H1 (cell line): ENCODE results near the gene ATG2B. TPM values are rescaled to one million over a fixed set of nuclear protein-coding genes. Genes with fewer than 3 reads are reported as not detected.

Experiments
- CTCF ChIA-PET: fragments of 300-600 bp; sonication (Branson Sonifier 250); formaldehyde crosslinking; loops from one replicate; lab custom pipeline; 2021; ENCODE audit not compliant: partially characterized antibody; lab: Charles Lee
- POLR2A ChIA-PET: fragments of 300-600 bp; sonication (Branson Sonifier 250); formaldehyde crosslinking; loops from one replicate; lab custom pipeline; 2021; ENCODE audit warnings: inconsistent platforms; ENCODE audit not compliant: partially characterized antibody; lab: Charles Lee
- DNase-seq, 2 experiments: peaks; one replicate each; pipeline versions ENCODE4 v3.0.0 to v3.0.0-alpha.2; 2010 to 2022; ENCODE audit warnings: low spot score in 2 of 2, low read depth in 1 of 2, mixed read lengths in 1 of 2
- FAIRE-seq: peaks from 2 replicates; lab custom pipeline; 2011; peaks lifted over from hg19 to GRCh38; lab: Jason Lieb, UNC
- H2AFZ ChIP-seq: 2 replicates; pipeline ENCODE4 v1.8.1; 2012; ENCODE audit warnings: low read length, inconsistent platforms
- H2AK5ac ChIP-seq: 2 replicates; pipeline ENCODE4 v1.6.1; 2013; ENCODE audit warnings: low read depth, low read length
- H2BK120ac ChIP-seq: replicated peaks from 2 replicates; pipeline ENCODE3; 2013; ENCODE audit warnings: low read depth, low read length, inconsistent platforms
- H2BK12ac ChIP-seq: 2 replicates; pipeline ENCODE4 v1.6.1; 2013; ENCODE audit warnings: low read depth, low read length
- H2BK15ac ChIP-seq: 2 replicates; pipeline ENCODE4 v1.6.1; 2013; ENCODE audit warnings: low read length
- H2BK20ac ChIP-seq: 2 replicates; pipeline ENCODE4 v1.6.1; 2013; ENCODE audit warnings: low read length
- H2BK5ac ChIP-seq: 2 replicates; pipeline ENCODE4 v1.6.1; 2013; ENCODE audit warnings: low read depth, low read length
- H3K14ac ChIP-seq: 2 replicates; pipeline ENCODE4 v1.6.1; 2013; ENCODE audit warnings: inconsistent platforms; ENCODE audit not compliant: insufficient read length
- H3K18ac ChIP-seq: 2 replicates; pipeline ENCODE4 v1.6.1; 2013; ENCODE audit warnings: low read length; ENCODE audit errors: extremely low read depth
- H3K23ac ChIP-seq: 2 replicates; pipeline ENCODE4 v1.6.1; 2013; ENCODE audit warnings: inconsistent platforms; ENCODE audit not compliant: insufficient read length
- H3K23me2 ChIP-seq: 2 replicates; pipeline ENCODE4 v1.6.1; 2013; ENCODE audit warnings: low read depth, low read length
- H3K27ac ChIP-seq: 2 replicates; pipeline ENCODE4 v1.6.1; 2011; ENCODE audit warnings: low read depth, low read length, inconsistent platforms
- H3K27me3 ChIP-seq, 4 experiments: replicated peaks in 1 of 4; 1 replicate in 1 of 4; 2 replicates in 3 of 4; pipeline versions ENCODE4 v1.6.1 to v1.8.1; 2011 to 2013; ENCODE audit warnings: low read length in 3 of 4, mild to moderate bottlenecking in 3 of 4, inconsistent platforms in 2 of 4, mixed read lengths in 2 of 4, moderate library complexity in 1 of 4; ENCODE audit not compliant: control insufficient read depth in 3 of 4, insufficient read depth in 3 of 4; ENCODE audit errors: extremely low read depth in 1 of 4
- H3K36me3 ChIP-seq, 4 experiments: 2 replicates each; pipeline versions ENCODE4 v1.6.1 to v1.8.1; 2011 to 2013; ENCODE audit warnings: mild to moderate bottlenecking in 4 of 4, low read length in 3 of 4, moderate library complexity in 2 of 4, control low read depth in 1 of 4, inconsistent platforms in 1 of 4; ENCODE audit not compliant: insufficient read depth in 4 of 4, control insufficient read depth in 2 of 4
- H3K4ac ChIP-seq: replicated peaks from 2 replicates; pipeline ENCODE3; 2013; ENCODE audit warnings: low read length, low read depth, mixed read lengths, inconsistent platforms; ENCODE audit not compliant: insufficient read length
- H3K4me1 ChIP-seq, 4 experiments: replicated peaks in 1 of 4; 1 replicate in 1 of 4; 2 replicates in 3 of 4; pipeline versions ENCODE4 v1.6.1 to v1.8.1; 2011 to 2013; ENCODE audit warnings: low read length in 3 of 4, inconsistent platforms in 2 of 4, mixed read lengths in 1 of 4; ENCODE audit not compliant: insufficient read depth in 4 of 4, control insufficient read depth in 3 of 4
- H3K4me2 ChIP-seq, 2 experiments: 2 replicates each; pipeline versions ENCODE4 v1.6.1 to v1.8.1; 2011 to 2013; ENCODE audit warnings: low read depth in 2 of 2, low read length in 2 of 2, control low read depth in 1 of 2, inconsistent platforms in 1 of 2, mild to moderate bottlenecking in 1 of 2; ENCODE audit not compliant: insufficient read depth in 1 of 2
- H3K4me3 ChIP-seq, 4 experiments: fragments of 200-600, 300-600 bp in 1 of 4; sonication (generic), shearing (Covaris generic), sonication (Bioruptor Twin) in 1 of 4; 2 replicates each; pipeline versions ENCODE4 v1.5.1 to v1.8.1; 2011 to 2016; ENCODE audit warnings: low read length in 4 of 4, low read depth in 3 of 4, control low read depth in 2 of 4, inconsistent platforms in 2 of 4, mild to moderate bottlenecking in 2 of 4, mixed read lengths in 1 of 4, moderate library complexity in 1 of 4; ENCODE audit not compliant: insufficient read depth in 2 of 4; ENCODE audit errors: extremely low read depth in 1 of 4
- H3K56ac ChIP-seq: replicated peaks from 2 replicates; pipeline ENCODE3; 2013; ENCODE audit warnings: low read depth, mild to moderate bottlenecking, mixed read lengths, low read length, inconsistent platforms; ENCODE audit not compliant: insufficient read length
- H3K79me1 ChIP-seq: 2 replicates; pipeline ENCODE4 v1.6.1; 2013; ENCODE audit warnings: low read depth, low read length, control low read depth
- H3K79me2 ChIP-seq, 2 experiments: 2 replicates each; pipeline versions ENCODE4 v1.6.1 to v1.8.1; 2012 to 2013; ENCODE audit warnings: low read length in 2 of 2, mild to moderate bottlenecking in 2 of 2, inconsistent platforms in 1 of 2; ENCODE audit not compliant: insufficient read depth in 2 of 2, control insufficient read depth in 1 of 2
- H3K9ac ChIP-seq, 4 experiments: replicated peaks in 1 of 4; 1 replicate in 1 of 4; 2 replicates in 3 of 4; pipeline versions ENCODE4 v1.6.1 to v1.8.1; 2011 to 2013; ENCODE audit warnings: low read depth in 3 of 4, low read length in 3 of 4, control low read depth in 2 of 4, mild to moderate bottlenecking in 2 of 4, moderate library complexity in 2 of 4, inconsistent platforms in 1 of 4; ENCODE audit errors: extremely low read depth in 1 of 4
- H3K9me3 ChIP-seq, 2 experiments: 2 replicates each; pipeline versions ENCODE4 v1.6.1 to v1.8.1; 2012 to 2013; ENCODE audit warnings: mild to moderate bottlenecking in 2 of 2, moderate library complexity in 2 of 2, control low read depth in 1 of 2, inconsistent platforms in 1 of 2, low read depth in 1 of 2, low read length in 1 of 2, mixed read lengths in 1 of 2; ENCODE audit not compliant: insufficient read depth in 2 of 2
- H4K20me1 ChIP-seq, 2 experiments: replicated peaks in 1 of 2; 2 replicates each; pipeline versions ENCODE3 to v1.8.1; 2011 to 2013; ENCODE audit warnings: inconsistent platforms in 2 of 2, low read length in 2 of 2, mild to moderate bottlenecking in 1 of 2; ENCODE audit not compliant: insufficient read depth in 2 of 2, control insufficient read depth in 1 of 2
- H4K5ac ChIP-seq: 2 replicates; pipeline ENCODE4 v1.6.1; 2013; ENCODE audit warnings: low read length, low read depth, mixed read lengths, inconsistent platforms; ENCODE audit not compliant: insufficient read length
- H4K8ac ChIP-seq: 2 replicates; pipeline ENCODE4 v1.8.0; 2013; ENCODE audit warnings: mild to moderate bottlenecking, moderate library complexity, low read length, inconsistent platforms; ENCODE audit not compliant: insufficient read depth; ENCODE audit errors: extremely low read depth
- H4K91ac ChIP-seq: replicated peaks from 2 replicates; pipeline ENCODE3; 2013; ENCODE audit warnings: low read length, mixed read lengths, inconsistent platforms; ENCODE audit not compliant: insufficient read length
- ATF2 ChIP-seq: IDR thresholded peaks from 2 replicates; pipeline ENCODE4 v1.6.1; 2012; ENCODE audit warnings: low read length, inconsistent platforms
- BACH1 ChIP-seq: IDR thresholded peaks from 2 replicates; pipeline ENCODE4 v1.6.1; 2012; ENCODE audit warnings: low read length, improper control_type of control experiment
- BRCA1 ChIP-seq: IDR thresholded peaks from 2 replicates; pipeline ENCODE4 v1.6.1; 2012; ENCODE audit warnings: low read depth, low read length, improper control_type of control experiment
- CBX8 ChIP-seq: fragments of 300-800, 300-1000 bp; sonication (generic); IDR thresholded peaks from 2 replicates; pipeline ENCODE4 v1.7.1; 2016; ENCODE audit warnings: low read depth, low read length, borderline replicate concordance
- CTCF ChIP-seq, 3 experiments: IDR thresholded peaks; 1 replicate in 2 of 3; 2 replicates in 1 of 3; pipeline versions ENCODE4 v1.5.1 to v1.6.1; 2011; ENCODE audit warnings: low read length in 3 of 3, mild to moderate bottlenecking in 3 of 3, inconsistent platforms in 2 of 3, low read depth in 1 of 3, moderate library complexity in 1 of 3; ENCODE audit not compliant: insufficient read depth in 1 of 3; ENCODE audit errors: control extremely low read depth in 1 of 3
- HDAC2 ChIP-seq, 2 experiments: fragments of 300-600 bp in 1 of 2; sonication (generic) in 1 of 2; IDR thresholded peaks; 2 replicates each; pipeline ENCODE4 v1.6.1; 2011 to 2012; ENCODE audit warnings: low read depth in 2 of 2, low read length in 2 of 2, mild to moderate bottlenecking in 2 of 2, moderate library complexity in 2 of 2, borderline replicate concordance in 1 of 2, inconsistent platforms in 1 of 2
- JUN ChIP-seq: IDR thresholded peaks from 2 replicates; pipeline ENCODE4 v1.6.1; 2011; ENCODE audit warnings: low read depth, mild to moderate bottlenecking, improper control_type of control experiment, low read length
- NRF1 ChIP-seq: IDR thresholded peaks from 2 replicates; pipeline ENCODE4 v1.6.1; 2011; ENCODE audit warnings: mild to moderate bottlenecking, low read depth, low read length, improper control_type of control experiment
- SIX5 ChIP-seq: IDR thresholded peaks from 2 replicates; pipeline ENCODE4 v1.6.1; 2011; ENCODE audit warnings: mild to moderate bottlenecking, low read depth, low read length
- SP4 ChIP-seq: IDR thresholded peaks from 2 replicates; pipeline ENCODE4 v1.6.1; 2012; ENCODE audit warnings: low read length, inconsistent platforms
- WGBS, 2 experiments: shearing (Covaris generic) in 1 of 2; methylation state at CpG; one replicate each; pipeline versions ENCODE4 v1.1.6 to v1.1.7; 2013 to 2015; ENCODE audit warnings: low lambda C conversion rate in 2 of 2, mixed read lengths in 2 of 2, inconsistent platforms in 1 of 2, low coverage in 1 of 2, missing lambda C conversion rate in 1 of 2; ENCODE audit not compliant: insufficient replicate concordance in 2 of 2, insufficient coverage in 1 of 2, insufficient read length in 1 of 2; ENCODE audit errors: extremely low coverage in 1 of 2, missing lambda C conversion rate in 1 of 2; 5-methylcytosine and 5-hydroxymethylcytosine counted together
- polyA plus RNA-seq, 7 experiments: library from polyadenylated mRNA; depleted of rRNA in 3 of 7; stranded (reverse) in 5 of 7; unstranded in 2 of 7; fragments of >200 nt in 5 of 7; fragments of 200-250 nt in 2 of 7; gene quantifications; 1 replicate in 5 of 7; 2 replicates in 1 of 7; 4 replicates in 1 of 7; pipeline versions ENCODE4 v1.2.1 to v1.2.3, GENCODE V29; 2011 to 2013; ENCODE audit warnings: missing spikeins in 2 of 7, mixed read lengths in 2 of 7
- total RNA-seq: library from RNA; stranded (reverse); fragmentation: NEBNext Ultra II Directional; extraction: Animal tissue kit (Norgen Biotek cat#: 25700); gene quantifications from 2 replicates; pipeline ENCODE4 v1.2.1, GENCODE V29; 2021

ATG2B gene
- total and polyA plus RNA-seq, 2 of the 8 experiments (the other 6 are each of a cell fraction or from before 2014, with no cell fraction given) = 4.6 to 14.4 TPM

- FAIRE-seq (no peak), DNase-seq (no peak)
- WGBS, 2 experiments = 88% methylated on average over 9 of the region's 9 CpGs; no CpG with 5 or more reads in 1 of the 2 experiments
- ChIA-PET POLR2A (no interaction called here), CTCF (interaction anchor here (1.0 kb wide), 1 partner anchor 25 kb away, joined by 3 read pairs; no protein-coding TSS in a partner anchor)
- no peaks in the 10 kb centered on the region for H3K36me3 ChIP-seq
- no peak overlapping the region for H2BK5ac ChIP-seq
- H3K18ac ChIP-seq = no peak overlapping the region
- H3K56ac ChIP-seq = no peak overlapping the region
- H4K20me1 ChIP-seq = no peaks in the 10 kb centered on the region
- H2BK12ac ChIP-seq = no peak overlapping the region
- H3K79me1 ChIP-seq = no peaks in the 10 kb centered on the region
- no peaks in the 10 kb centered on the region for H3K79me2 ChIP-seq
- 0 out of 2 replicates have a peak overlapping the region, but pooled peaks have one; percentile 40 for H2BK20ac ChIP-seq
- H3K4me2 ChIP-seq = no peak overlapping the region
- H3K23me2 ChIP-seq = 0 out of 2 replicates have a peak, but pooled peaks cover 2% of the 10 kb centered on the region
- H4K91ac ChIP-seq = no peak overlapping the region
- peaks cover 0 to 5% (median 0%) of the 10 kb centered on the region in 4 experiments; a peak in 1 of 7 replicates for H3K4me1 ChIP-seq
- H3K9ac ChIP-seq = no peak overlapping the region
- H3K27ac ChIP-seq = no peak overlapping the region
- H3K9me3 ChIP-seq = peaks cover 3 to 16% of the 10 kb centered on the region in 2 experiments; a peak in 3 of 4 replicates
- no peak overlapping the region for H4K5ac ChIP-seq
- no peak overlapping the region for H2AK5ac ChIP-seq
- H3K4ac ChIP-seq = no peak overlapping the region
- no peak overlapping the region for H2AFZ ChIP-seq
- no peak overlapping the region for H2BK15ac ChIP-seq
- H4K8ac ChIP-seq = no peak overlapping the region
- H3K27me3 ChIP-seq = no peaks in the 10 kb centered on the region
- H2BK120ac ChIP-seq = no peak overlapping the region
- H3K14ac ChIP-seq = no peak overlapping the region
- H3K23ac ChIP-seq = no peak overlapping the region
- H3K4me3 ChIP-seq = no peak overlapping the region
- no peak for TF ChIP-seq SP4
- TF ChIP-seq JUN = no peak
- no peak for TF ChIP-seq NRF1
- no peak for TF ChIP-seq ATF2
- TF ChIP-seq BACH1 = no peak
- no peak for TF ChIP-seq BRCA1
- TF ChIP-seq CTCF (IDR thresholded peaks at IDR 0.05; ENCODE audit: control extremely low read depth in 1 of 3, insufficient read depth in 1 of 3, low read depth in 1 of 3, low read length in 3 of 3) = no peak
- no peak for TF ChIP-seq CBX8
- no peak for TF ChIP-seq HDAC2 (IDR thresholded peaks at IDR 0.05; ENCODE audit: borderline replicate concordance in 1 of 2, low read depth in 2 of 2, low read length in 2 of 2)
- TF ChIP-seq SIX5 = no peak
Measured at GRCh38 chr14:96239711-96240141, 123.4 kb downstream of the ATG2B start.
